TTC549 (cell line): ENCODE results near the gene PCBP2.
"Not testable (repeated sequence)": the region's sequence is repeated elsewhere in the genome, so short reads cannot be mapped to it uniquely, and the experiment has no call there.

Experiments used
- FAIRE-seq: peaks from 2 replicates; lab custom pipeline; 2012; peaks lifted over from hg19 to GRCh38; lab: Jason Lieb, UNC

Gene PCBP2

GRCh38 chr12:53472056-53472582 is 20.2 kb downstream of the PCBP2 start:
- FAIRE-seq: no peak

DNA sequence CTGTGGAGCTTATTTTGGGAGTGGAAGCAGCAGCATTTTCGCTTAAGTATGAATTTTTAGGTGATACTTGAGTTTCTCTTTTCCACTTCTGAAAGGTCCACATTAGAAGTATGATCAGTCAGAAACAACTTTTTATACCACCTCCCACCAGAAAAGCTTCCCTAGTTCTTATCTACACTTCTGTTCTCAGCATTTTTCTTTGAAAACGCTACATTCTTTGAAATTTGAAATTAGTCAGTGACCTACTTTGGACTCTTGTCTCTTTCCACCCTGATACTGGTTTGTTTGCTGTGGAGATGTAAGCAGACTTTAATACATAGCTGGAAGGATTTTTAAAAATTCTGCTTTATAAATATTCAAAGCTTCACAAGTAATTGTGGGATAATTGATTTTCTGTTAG is 22.2 kb downstream of the PCBP2 start:
- FAIRE-seq: no peak

GRCh38 chr12:53474819-53475218 is 22.9 kb downstream of the PCBP2 start:
- no peak for FAIRE-seq

DNA sequence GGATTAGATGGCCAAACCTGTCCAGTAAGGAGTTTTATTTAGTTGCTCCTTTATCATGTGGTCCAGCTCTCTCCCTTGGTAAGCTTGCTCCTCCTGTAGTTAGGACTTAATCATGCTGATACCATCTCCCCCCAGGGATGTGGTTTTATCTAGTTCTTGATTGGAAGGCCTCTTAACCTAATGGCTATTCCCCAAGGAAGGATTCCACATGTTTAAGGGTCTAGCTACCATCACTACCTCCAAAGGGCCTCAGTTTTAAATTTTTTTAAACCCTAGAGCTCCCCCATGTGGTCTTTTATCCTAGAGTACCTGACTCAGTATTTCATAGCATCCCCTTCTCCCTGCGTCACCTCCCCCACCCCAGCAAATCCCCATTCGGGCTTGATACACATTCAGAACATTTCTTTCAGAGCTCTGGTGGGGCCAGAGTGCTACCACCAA is 24.9 kb downstream of the PCBP2 start:
- FAIRE-seq: no peak

DNA sequence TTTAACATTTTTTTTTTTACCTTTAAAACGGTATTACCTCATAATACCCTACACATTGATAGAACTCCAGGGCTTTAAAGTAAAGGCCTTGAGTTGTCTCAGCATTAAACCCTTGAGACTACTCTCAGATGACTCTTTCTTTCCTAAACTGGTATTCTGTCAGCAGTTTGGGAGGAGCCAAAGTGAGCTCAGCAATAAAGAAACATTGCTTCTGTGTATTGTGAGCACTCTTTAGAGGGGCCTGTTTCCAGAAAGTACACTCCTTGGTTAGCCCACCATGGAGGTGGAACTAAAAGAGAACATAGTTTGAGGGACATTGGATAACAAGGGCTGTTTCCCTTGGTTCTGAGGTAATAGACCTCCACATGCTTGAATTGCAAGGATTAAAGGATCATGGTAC is 27.0 kb downstream of the PCBP2 start:
- FAIRE-seq: no peak

GRCh38 chr12:53479331-53479730 is 27.4 kb downstream of the PCBP2 start:
- FAIRE-seq: no peak

GRCh38 chr12:53480491-53481442 is 28.9 kb downstream of the PCBP2 start:
- FAIRE-seq: no peak

- not testable (repeated sequence) for FAIRE-seq
Observed at GRCh38 chr12:53481458-53481857, 29.6 kb downstream of the PCBP2 start.

DNA sequence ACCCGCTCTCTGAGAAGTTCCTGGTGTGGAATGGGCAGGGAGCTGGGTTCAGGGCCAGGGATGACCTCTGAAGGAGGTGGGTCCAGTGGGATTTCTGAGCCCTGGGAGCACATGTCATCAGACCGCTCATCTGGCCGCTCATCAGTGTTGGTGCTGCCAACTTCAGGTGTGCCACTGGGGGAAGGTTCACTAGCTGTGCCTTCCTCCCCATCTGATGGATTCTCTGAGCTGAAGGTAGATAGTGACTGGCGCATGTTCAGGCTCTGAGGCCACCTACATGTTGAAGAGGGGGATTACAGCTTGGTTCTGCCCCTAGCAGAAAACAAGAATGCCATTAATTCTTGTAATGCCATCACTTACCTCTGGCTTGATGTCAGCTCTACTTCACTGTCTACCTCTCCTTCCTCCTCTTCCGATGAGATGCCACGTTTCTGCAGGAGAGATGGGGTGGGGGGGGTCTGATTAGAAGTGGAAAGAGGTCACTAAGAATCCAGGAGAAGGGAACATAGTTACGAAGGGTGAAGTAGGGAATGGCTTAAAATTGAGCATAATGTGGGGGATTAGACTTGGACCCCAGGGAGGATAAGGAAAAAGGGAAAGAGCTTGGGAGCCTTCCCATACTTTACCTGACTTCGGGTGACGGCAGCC is 30.2 kb downstream of the PCBP2 start:
- FAIRE-seq: no peak

DNA sequence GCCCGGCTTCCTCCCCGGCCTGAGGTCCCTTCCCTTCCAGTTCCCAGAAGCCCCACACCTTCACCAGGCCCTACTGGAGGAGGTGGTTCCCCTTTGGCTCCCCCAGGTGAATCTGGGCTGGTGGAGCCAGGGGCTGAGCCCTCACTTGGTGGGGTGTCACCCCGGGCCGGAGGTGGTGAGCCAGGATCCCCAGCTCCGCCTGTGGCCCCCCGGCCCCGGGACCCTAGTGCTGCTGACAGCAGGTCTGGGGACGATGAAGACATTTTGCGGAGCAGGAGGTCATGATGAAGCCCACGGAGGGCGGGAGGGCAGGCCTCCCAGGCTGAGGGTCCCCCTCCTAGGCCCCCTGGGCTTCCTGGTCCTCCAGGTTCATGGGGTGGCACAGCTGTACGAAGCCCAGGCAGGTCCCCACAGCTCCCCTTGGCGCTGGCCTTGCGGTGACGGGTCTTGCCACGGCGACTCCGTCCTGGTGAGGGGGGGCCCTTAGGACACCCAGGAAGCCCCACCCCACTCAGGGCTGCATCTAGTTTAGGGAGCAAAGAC is 30.8 kb downstream of the PCBP2 start:
- FAIRE-seq: no peak

- FAIRE-seq: no peak
Observed at GRCh38 chr12:53483225-53483978, 31.5 kb downstream of the PCBP2 start.

GRCh38 chr12:53483979-53484377 is 32.1 kb downstream of the PCBP2 start:
- FAIRE-seq: no peak

GRCh38 chr12:53484686-53485575 is 33.0 kb downstream of the PCBP2 start:
- no peak for FAIRE-seq

GRCh38 chr12:53485955-53486735 is 34.2 kb downstream of the PCBP2 start:
- no peak for FAIRE-seq

DNA sequence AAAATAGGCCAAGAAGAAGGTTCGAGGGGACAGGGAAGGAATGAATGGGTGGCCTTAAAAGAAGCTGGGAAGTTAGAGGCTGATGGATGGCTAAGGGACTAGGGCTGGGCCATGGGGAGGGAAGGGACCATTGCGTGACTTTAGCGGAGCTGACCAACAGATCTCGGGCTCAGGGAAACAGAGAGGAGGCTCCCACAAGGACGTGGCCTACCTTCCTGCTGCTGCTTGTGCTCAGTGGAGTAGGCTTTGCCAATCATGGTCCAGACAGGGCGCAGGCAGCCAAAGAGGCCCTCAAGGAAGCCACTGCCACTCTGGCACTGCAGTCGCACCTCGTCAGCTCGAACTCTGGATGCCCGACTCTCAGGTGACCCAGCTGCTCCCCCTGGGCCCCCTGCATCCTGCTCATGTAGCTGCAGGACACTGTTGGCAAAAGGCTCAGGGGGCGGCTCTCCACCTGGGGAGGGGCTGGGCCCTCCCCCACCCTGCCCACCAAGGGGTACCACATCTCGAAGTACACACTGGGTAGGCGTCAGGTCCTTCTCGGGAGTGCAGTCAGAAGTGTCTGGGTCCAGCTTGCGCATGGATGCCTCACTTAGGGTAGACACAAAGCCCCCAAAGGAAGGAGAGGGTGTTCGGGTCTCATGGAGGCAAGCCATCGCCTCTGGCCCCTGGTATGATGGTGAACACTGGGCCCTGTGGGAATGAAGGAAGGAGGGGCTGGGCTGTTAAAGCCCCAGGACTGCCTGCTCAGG is 35.0 kb downstream of the PCBP2 start:
- FAIRE-seq: no peak

- FAIRE-seq: no peak
Observed at GRCh38 chr12:53489242-53489864, 37.5 kb downstream of the PCBP2 start.

DNA sequence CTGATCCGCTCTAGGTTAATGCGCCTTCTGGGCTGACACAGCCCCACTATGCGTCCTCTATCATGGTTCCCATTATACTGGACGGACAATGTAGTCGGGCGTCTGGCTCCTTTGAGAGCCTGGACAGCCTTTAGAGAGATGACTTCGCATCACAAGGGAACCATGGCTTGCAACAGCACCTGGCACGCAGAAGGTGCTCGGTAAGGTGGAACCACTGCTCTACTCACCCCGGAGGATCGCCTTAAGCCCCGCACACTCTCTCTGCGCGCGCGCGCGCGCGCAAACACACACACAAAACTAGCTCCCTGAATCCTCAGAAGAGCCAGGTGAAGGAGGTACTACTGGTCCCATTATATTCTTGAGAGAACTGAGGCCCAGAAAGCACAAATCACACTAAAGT is 40.3 kb downstream of the PCBP2 start:
- no peak for FAIRE-seq

DNA sequence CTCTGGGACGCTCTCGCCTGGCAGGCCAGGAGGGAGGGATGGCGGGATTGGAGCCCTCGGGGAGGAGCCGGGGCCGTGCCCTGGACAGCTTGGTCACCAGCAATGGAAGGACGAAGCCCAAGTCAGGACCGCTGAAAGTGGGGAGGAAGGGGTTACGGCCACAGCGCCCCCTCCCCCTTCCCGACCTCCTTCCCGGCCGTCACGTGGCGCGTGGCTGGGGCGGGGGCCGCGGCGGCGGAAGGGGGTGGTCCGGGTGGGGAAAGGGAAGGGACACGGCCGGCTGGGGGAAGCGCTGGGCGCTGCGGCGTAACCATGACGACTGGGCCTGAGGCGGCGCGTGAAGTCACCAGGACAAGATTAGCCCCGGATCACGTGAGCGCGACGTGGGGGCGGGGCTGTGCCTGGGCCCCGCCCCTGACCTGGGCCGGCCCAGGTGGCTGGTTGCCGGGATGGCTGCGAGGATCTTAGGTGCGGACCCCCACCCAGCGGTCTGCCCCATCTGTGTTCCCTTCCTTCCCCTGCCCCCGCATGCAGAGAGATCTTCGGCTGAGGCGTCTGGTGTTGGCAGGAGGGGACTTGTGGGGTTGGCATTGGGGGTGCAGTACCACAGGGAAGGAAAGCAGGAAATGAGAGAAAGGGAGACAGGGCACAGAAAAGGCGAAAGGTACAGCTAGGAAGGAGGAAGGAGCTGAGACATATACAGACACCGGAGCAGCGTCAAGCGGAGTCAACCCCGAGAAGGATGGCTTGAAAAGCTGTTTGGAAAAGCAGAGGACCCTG is 41.1 kb downstream of the PCBP2 start:
- no peak for FAIRE-seq
